ENCODE results near the gene EYS.

- TF ChIP-seq CTCF (conservative IDR thresholded peaks at IDR 0.05; ENCODE audit: low read length) (no peak), EZH2phosphoT487 (IDR thresholded peaks at IDR 0.05; ENCODE audit: borderline replicate concordance) (no peak)
These were observed 758.8 kb downstream of the EYS start for GRCh38 chr6:64948261-64948660.

All from Loucy (cell line).